ENCODE data around the gene CDCA4.

- TF ChIP-seq EZH2 (IDR thresholded peaks at IDR 0.05; ENCODE audit: insufficient read depth, poor library complexity, severe bottlenecking) (no peak), EZH2phosphoT487 (IDR thresholded peaks at IDR 0.05; ENCODE audit: insufficient read depth, low read depth) (no peak)
Observed at GRCh38 chr14:105065280-105066228, 44.7 kb upstream of the CDCA4 start, which contains the start of gene GPR132.
